ENCODE measurements around the gene CAV3.
"Not testable (repeated sequence)": the region's sequence is repeated elsewhere in the genome, so short reads cannot be mapped to it uniquely, and the experiment has no call there.

Gene CAV3

DNA sequence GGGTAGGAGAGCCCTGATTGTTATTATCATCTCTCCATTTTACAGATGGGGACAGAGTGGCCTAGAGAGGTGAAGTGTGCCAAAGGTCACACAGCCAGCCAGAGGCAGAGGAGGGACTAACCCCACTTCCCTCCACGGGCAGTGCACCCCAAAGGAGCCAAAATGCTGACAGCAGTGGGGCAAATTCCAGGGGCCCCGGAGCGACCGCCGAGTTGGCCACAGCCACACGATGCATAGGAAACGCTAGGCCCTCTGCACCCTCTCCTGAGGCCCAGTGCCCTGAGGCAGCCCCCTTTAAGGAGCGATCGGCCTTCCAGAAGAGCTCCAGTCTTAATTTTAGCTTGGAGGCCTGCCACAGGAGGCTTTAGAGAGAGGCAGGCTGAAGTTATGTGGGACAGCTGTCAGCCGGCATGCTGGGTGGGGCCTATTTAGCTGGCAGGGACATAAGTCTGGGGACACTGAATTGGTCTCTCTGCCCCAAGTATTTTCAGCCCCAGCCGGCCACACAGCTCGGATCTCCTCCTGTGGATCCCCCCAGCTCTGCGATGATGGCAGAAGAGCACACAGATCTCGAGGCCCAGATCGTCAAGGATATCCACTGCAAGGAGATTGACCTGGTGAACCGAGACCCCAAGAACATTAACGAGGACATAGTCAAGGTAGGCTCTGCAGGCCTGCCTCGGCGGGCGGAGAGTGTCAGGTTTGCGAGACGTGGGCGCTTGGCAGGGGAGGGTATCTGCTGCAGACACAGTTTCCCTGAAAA, at the start of gene CAV3:
Gene CAV3, plus strand, starts transcription at position 471 of the 763 bp plus-strand sequence. Its CDS starts 75 bp downstream, at position 546.
- H3K4me3 Mint-ChIP-seq, result no peak within 1 kb of the TSS

DNA sequence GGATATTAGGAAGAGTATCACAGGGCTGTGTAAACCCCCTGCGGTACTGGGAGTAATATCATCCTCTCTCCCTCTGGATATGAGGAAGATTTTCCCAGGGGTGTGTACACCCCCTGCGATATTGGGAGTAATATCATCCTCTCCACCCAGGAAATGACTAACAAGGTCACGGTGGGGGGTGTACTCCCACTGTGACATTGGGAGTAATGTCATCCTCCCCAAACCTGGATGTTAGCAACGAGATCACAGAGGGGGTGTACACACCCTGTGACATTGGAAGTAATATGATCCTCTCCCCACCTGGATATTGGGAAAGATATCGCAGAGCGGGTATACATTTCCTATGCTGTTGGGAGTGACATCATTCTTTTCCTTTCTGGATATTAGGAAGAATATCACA, 48.6 kb upstream of the CAV3 start:
- H3K27ac Mint-ChIP-seq, H3K36me3 Mint-ChIP-seq, H3K4me1 Mint-ChIP-seq, H3K9me3 Mint-ChIP-seq, H3K4me3 Mint-ChIP-seq, H3K27me3 Mint-ChIP-seq: not testable (repeated sequence)

More for the DNA sequence above, at the start of gene CAV3:
- Mint-ChIP-seq H3K9me3 (no peaks in the 10 kb centered on the region), H3K27me3 (peaks cover 1% of the 10 kb centered on the region), H3K4me1 (no peaks in the 10 kb centered on the region), H3K36me3 (no peaks in the 10 kb centered on the region), H3K27ac (no peak within 1 kb of the TSS)

DNA sequence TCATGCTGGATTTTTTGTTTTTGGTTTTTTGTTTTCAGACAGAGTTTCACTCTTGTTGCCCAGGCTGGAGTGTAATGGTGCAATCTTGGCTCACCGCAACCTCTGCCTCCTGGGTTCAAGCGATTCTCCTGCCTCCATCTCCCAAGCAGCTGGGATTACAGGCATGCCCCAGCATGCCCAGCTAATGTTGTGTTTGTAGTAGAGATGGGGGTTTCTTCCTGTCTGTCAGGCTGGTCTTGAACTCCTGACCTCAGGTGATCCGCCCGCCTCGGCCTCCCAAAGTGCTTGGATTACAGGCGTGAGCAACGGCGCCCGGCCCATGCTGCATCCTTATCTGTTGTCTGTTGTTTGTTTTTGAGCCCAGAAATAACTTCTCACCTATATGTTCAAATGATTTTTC, 42.3 kb upstream of the CAV3 start:
- H3K27me3 Mint-ChIP-seq, H3K4me3 Mint-ChIP-seq, H3K36me3 Mint-ChIP-seq, H3K27ac Mint-ChIP-seq, H3K4me1 Mint-ChIP-seq, H3K9me3 Mint-ChIP-seq: not testable (repeated sequence)

DNA sequence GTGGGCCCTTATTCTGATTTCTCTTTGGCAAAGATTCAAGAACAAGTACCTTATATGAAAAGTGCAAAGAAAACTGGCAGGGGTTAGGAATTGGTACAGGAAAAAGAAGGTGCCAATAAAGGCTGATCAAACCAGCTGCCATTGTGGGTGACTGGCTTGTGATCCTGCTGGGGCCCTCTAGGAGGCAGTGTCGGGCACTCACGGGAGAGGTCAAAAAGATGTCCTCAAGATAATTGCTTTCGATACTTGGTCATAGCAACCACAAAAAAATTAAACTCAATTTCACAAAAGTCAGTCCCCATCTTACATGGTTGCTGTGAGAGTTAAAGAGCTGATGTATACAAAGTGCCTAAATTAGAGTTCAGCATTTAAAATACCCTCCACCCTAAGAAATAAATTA, 31.0 kb upstream of the CAV3 start:
- H3K9me3 Mint-ChIP-seq, result peaks cover 11% of the 10 kb centered on the region
- H3K4me1 Mint-ChIP-seq, result no peaks in the 10 kb centered on the region
- no peak overlapping the region for H3K27ac Mint-ChIP-seq
- no peaks in the 10 kb centered on the region for H3K36me3 Mint-ChIP-seq
- H3K27me3 Mint-ChIP-seq, result no peaks in the 10 kb centered on the region
- H3K4me3 Mint-ChIP-seq, result no peak overlapping the region

DNA sequence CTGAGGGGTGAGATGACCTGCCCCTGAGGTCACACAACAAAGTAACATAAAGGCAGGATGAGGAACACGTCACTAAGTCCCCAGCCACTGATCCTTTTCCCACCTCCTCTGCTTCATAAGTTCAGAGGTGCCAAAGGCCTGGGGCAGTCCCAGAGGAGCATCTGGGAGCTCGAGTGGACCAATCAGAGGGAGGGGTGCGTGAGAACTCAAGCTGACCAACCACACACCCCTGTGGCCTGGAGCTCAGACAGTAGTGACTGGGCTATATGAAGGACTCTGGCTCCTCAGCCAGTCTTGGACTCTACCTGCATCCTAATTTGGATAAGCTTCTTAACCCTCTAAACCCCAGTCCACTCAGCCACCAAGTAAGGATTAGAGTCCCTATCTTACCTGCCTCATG, 28.0 kb upstream of the CAV3 start:
- no peaks in the 10 kb centered on the region for H3K27me3 Mint-ChIP-seq
- no peaks in the 10 kb centered on the region for H3K4me1 Mint-ChIP-seq
- peaks cover 11% of the 10 kb centered on the region for H3K9me3 Mint-ChIP-seq
- H3K4me3 Mint-ChIP-seq, result no peak overlapping the region
- no peak overlapping the region for H3K27ac Mint-ChIP-seq
- H3K36me3 Mint-ChIP-seq, result no peaks in the 10 kb centered on the region

DNA sequence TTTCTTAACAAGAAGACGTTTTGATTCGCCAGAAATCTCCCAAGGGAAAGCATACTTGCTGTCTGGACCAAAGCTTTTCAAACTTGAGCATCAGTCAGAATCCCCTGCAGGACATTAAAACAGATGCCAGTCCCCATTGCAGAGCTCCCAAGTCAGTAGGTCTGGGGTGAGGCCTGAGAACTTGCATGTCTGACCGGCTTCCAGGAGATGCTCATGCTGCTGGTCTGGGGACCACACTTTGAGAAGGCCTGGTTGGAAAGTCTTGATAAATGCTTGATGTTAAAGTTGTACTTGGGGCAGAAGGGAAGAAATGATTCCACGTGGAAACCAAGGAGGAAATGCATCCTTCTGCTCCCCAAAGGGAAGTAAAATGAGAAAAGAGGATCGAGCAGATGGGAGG, 24.3 kb upstream of the CAV3 start:
- Mint-ChIP-seq H3K36me3 (no peaks in the 10 kb centered on the region), H3K27me3 (no peaks in the 10 kb centered on the region), H3K9me3 (peaks cover 10% of the 10 kb centered on the region), H3K4me1 (no peaks in the 10 kb centered on the region), H3K4me3 (no peak overlapping the region), H3K27ac (no peak overlapping the region)

DNA sequence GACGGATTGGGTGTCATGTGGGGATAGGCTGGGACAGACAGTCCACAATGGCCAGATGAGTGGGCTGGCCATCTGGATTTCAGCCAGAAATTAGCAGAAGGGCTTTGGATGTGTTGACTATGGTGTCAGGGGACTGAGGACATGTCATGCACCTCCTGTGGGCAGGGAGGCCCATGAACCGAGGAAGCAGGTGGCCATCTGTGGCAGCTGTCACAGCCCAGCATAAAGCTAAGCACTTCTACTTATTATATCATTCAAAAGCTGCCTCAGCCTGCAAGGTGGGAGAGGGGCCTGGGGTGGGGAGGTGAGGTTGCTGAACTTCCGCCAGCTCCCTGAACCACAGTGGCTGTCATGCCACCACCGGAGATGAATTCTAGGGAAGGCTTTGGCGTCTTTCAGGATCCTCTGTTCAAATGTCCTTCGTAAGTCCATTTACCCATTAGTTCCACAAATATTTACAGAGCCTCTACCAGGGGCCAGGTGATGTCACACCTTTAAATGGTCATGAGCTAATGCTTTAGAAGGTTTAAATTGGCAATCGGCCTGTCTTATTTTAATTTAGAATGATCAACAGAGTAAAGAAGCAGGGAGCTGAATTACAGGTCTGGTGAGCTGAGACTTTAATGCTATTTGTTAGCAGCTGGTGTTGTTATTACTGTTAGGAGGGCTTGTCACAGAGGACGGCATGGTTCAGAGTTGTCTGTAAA, 23.6 kb upstream of the CAV3 start:
- H3K27ac Mint-ChIP-seq, result no peak overlapping the region
- H3K4me1 Mint-ChIP-seq, result no peaks in the 10 kb centered on the region
- peaks cover 3% of the 10 kb centered on the region for H3K9me3 Mint-ChIP-seq
- no peaks in the 10 kb centered on the region for H3K36me3 Mint-ChIP-seq
- no peak overlapping the region for H3K4me3 Mint-ChIP-seq
- no peaks in the 10 kb centered on the region for H3K27me3 Mint-ChIP-seq

DNA sequence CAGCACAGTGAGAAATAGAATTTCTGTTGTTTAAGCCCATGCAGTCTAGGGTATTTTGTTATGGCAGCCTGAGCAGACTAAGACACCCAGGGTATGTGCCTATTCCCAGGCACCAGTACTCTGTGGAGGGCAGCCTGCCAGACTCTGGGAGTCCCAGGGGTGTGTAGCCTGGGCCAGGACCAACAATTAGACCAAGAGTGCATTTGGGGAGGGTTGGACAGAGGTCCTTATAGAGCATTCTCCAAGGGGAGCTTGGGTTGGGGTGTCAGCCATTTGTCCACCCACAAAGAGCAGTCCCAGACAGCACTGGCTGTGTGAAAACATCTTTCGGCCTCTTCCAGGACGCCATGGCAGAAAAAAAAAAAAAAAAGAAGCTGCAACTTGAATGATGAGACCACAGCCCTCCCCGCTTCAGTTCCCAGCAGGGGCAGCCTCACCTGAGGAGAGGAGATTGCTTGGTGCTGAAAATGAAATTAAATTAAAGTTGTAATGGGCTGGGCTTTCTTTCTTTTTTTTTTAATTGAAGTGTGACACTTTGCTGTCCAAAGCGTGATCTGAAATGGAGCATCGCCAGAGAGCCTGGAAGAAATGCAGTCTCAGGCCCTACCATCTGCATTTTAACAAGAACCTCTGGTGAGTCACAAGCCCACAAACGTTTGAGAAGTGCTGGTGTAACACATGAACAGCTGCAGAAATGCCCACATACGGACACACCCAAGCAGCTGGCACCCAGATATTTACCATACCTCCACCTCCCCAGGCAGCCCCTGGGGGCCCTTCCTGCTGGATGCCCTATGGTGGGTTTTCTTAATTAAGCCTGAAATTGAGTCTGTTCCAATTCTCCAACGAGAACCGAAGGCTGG, 21.3 kb upstream of the CAV3 start:
- no peak overlapping the region for H3K27ac Mint-ChIP-seq
- H3K27me3 Mint-ChIP-seq, result no peaks in the 10 kb centered on the region
- no peaks in the 10 kb centered on the region for H3K4me1 Mint-ChIP-seq
- no peaks in the 10 kb centered on the region for H3K9me3 Mint-ChIP-seq
- H3K4me3 Mint-ChIP-seq, result no peak overlapping the region
- H3K36me3 Mint-ChIP-seq, result no peaks in the 10 kb centered on the region

DNA sequence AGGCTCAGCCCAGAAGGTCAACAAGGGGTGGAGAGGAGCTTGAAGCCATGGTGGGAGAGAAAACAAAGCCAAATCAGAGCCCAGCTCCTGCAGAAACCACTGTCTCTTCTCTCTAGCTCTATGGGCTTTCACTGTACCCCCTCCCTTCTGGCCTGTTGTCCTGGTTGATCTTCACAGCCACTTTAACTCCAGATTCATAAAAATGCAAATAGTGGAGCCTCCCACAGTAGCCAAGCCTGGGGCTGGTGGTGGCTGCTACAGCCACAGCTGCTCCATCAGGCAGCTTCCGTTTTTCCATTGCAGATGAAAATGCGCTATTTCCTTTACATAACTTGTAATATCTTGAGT, 20.7 kb upstream of the CAV3 start:
- Mint-ChIP-seq H3K27ac (no peak overlapping the region), H3K9me3 (no peaks in the 10 kb centered on the region), H3K4me3 (no peak overlapping the region), H3K4me1 (no peaks in the 10 kb centered on the region), H3K27me3 (no peaks in the 10 kb centered on the region), H3K36me3 (no peaks in the 10 kb centered on the region)

DNA sequence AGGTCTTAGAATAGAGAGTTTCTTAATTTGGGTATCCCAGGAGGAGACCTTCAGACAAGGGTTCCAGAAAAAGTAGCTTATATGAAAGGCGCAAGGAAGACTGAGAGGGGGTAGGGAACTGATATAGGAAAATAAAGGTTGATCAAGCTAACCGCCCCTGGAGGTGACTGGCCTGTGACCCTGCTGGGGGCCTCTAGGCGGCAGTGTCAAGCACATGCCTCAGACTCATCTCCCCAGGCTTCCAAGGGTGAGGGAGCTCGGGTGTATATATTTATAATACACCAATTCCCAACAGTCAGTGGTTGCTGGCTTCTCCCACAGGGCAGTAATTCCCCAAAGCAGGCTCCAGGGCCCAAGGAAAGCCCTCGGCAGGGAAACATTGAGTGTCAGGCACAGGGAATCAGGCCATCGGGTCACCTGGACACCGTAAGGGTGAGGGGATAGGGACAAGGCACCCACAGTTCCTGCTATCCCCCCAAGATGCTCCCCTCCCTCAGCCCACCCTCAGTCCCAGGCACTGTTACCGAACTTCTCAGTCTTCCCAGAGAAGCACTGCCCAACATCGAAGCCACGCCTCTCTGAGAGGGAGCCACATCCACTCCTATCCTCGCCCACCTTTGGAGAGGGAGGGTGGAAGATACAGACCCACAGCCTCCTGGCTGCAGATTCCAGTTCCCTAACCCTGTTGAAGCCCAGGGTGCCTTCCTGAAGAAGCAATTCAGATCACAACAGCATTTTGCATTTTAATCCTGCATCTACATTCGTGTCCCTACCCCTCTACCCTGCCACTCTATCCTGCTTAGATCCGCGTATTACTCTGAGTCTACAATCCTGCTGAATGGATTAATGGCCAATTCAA, 19.5 kb upstream of the CAV3 start:
- H3K4me3 Mint-ChIP-seq, result no peak overlapping the region

DNA sequence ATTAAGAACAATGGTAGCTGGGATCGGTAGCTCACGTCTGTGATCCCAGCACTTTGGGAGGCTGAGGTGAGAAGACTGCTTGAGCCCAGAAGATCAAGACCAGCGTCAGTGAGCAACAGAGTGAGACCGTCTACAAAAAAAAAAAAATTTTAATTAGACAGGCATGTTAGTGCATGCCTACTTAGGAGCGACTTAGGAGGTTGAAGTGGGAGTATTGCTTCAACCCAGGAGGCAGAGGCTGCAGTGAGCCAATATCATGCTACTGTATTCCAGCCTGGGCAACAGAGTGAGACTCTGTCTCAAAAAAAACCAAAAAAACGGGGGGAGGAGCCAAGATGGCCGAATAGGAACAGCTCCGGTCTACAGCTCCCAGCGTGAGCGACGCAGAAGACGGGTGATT, 17.8 kb upstream of the CAV3 start:
- H3K27ac Mint-ChIP-seq, H3K36me3 Mint-ChIP-seq, H3K4me3 Mint-ChIP-seq, H3K27me3 Mint-ChIP-seq, H3K4me1 Mint-ChIP-seq, H3K9me3 Mint-ChIP-seq: not testable (repeated sequence)

More for the DNA sequence above, 19.5 kb upstream of the CAV3 start:
- Mint-ChIP-seq H3K36me3 (no peaks in the 10 kb centered on the region), H3K4me1 (no peaks in the 10 kb centered on the region), H3K27ac (no peak overlapping the region), H3K9me3 (no peaks in the 10 kb centered on the region), H3K27me3 (no peaks in the 10 kb centered on the region)

DNA sequence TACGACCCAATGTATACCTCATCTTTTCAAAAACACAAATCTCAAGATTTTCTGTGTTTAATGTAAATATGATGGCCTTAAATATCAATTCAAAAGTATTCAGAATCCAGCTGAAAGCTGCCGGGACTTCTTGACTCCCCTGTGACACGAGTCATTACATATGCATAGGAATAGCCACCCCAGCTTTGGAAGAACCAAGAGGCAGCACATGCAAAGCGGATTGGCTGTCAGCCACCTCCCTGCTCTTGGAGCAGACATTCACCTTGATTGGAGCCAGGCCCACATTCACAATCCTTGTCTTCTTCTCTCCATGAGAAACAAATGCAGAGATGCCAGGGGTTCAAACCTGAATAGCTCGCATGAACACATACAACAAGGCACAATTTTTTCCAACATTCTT, 10.8 kb upstream of the CAV3 start:
- Mint-ChIP-seq H3K27ac (no peak overlapping the region), H3K4me3 (no peak overlapping the region)

DNA sequence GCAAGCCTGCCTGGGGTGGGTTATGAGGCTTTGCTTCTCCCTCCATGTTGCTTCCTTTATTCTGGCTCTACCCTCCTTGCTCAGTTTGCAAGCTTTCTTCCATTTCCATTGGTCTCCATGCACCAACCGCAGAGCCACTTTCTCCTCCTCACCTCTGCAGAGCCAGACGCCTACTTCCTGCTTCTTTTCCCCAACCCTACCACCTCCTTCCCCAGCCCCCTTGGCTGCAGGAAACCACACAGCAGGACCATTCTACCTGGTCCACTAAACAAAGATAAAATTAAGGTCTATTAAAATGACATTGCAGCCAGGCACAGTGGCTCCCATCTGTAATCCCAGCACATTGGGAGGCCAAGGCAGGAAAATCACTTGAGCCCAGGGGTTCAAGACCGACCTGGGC, 10.0 kb upstream of the CAV3 start:
- Mint-ChIP-seq H3K4me3 (no peak overlapping the region), H3K4me1 (no peaks in the 10 kb centered on the region), H3K27me3 (no peaks in the 10 kb centered on the region), H3K9me3 (peaks cover 13% of the 10 kb centered on the region), H3K27ac (no peak overlapping the region), H3K36me3 (peaks cover 4% of the 10 kb centered on the region)

More for the DNA sequence above, 10.8 kb upstream of the CAV3 start:
- no peaks in the 10 kb centered on the region for H3K4me1 Mint-ChIP-seq
- H3K9me3 Mint-ChIP-seq, result peaks cover 13% of the 10 kb centered on the region
- peaks cover 4% of the 10 kb centered on the region for H3K36me3 Mint-ChIP-seq
- no peaks in the 10 kb centered on the region for H3K27me3 Mint-ChIP-seq

DNA sequence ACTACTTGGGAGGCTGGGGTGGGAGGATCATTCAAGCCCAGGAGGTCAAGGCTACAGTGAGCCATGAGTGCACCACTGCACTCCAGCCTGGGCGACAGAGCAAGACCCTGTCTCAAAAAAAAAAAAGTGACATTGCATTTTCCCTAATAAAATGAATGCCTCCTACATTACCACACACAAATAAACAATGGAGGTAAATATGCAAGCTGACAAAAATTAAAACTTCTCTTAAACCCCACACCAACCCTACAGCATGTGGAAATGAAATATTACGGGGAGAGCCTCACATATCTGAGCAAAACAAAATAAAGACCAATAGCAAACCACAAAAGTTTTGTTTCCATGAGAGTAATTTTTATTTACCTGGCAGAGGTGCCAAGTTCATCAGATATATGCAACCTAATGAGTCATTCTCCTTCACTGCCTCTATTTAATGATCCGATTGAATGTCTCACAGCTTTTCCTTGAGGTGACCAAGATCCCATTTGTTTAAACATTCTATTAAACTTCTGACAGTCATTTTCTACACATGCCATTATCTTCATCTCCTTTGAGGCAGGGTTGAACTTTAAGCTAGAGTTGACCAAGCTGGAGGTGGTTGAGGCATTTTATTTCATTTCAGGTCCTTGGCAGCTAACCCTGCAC, 9.4 kb upstream of the CAV3 start:
- Mint-ChIP-seq H3K9me3 (peaks cover 13% of the 10 kb centered on the region), H3K4me1 (no peaks in the 10 kb centered on the region), H3K4me3 (no peak overlapping the region), H3K27ac (no peak overlapping the region), H3K36me3 (peaks cover 4% of the 10 kb centered on the region), H3K27me3 (no peaks in the 10 kb centered on the region)
